ENCODE results near the gene TNS3. TPM values are rescaled to one million over a fixed set of nuclear protein-coding genes. Genes with fewer than 3 reads are reported as not detected.

TNS3 gene
- total and polyA plus RNA-seq, 10 of the 15 experiments (the other 5 are each of a cell fraction or from before 2014, with no cell fraction given): 0.27 to 2.7 (median 0.79) TPM

DNA sequence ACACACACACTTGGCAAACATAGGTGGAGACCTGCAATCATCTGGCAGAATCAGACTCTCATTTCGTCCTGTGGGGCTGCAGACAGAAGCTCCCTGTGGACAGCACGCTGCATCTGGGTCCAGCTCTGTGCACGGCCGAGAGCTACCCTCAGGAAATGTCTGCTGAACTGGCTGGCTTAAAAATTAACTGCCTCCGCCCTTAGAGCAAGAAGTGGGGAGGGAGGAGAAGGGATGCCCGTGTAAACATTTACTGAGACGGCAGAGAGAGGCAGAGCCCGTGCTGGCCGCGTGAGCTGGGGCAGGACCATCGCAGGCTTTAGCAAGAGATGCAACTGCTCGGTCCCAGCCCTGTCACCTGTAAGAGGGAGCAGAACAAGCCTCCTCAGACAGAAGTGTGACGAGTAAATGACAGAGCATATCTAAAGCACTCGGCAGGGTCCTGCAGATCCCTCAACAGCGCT is 81.8 kb downstream of the TNS3 start:
- Histone ChIP-seq H3K79me2 (ENCODE audit: control insufficient read depth, insufficient read depth, low read length) (no peaks in the 10 kb centered on the region), H3K27me3 (replicated peaks in 1 of 2; ENCODE audit: control insufficient read depth in 2 of 2, insufficient read depth in 2 of 2, low read length in 1 of 2) (no peaks in the 10 kb centered on the region), H3K4me3 (no peak overlapping the region), H3K27ac (ENCODE audit: control insufficient read depth, insufficient read depth) (no peak overlapping the region), H4K20me1 (ENCODE audit: control insufficient read depth, insufficient read depth) (no peaks in the 10 kb centered on the region), H3K9me3 (replicated peaks; ENCODE audit: control insufficient read depth, insufficient read depth, low read length) (no peaks in the 10 kb centered on the region), H3K4me1 (ENCODE audit: control insufficient read depth, insufficient read depth, low read length) (peaks cover 35% of the 10 kb centered on the region), H3K36me3 (ENCODE audit: control insufficient read depth in 2 of 2, insufficient read depth in 2 of 2, low read length in 1 of 2) (no peaks in the 10 kb centered on the region), H3K4me2 (ENCODE audit: control insufficient read depth, insufficient read depth) (no peak overlapping the region), H3K9ac (ENCODE audit: control insufficient read depth, insufficient read depth, low read length) (no peak overlapping the region), H2AFZ (ENCODE audit: control insufficient read depth, low read depth, low read length) (no peak overlapping the region)
- RAD21 ChIA-PET (ENCODE audit: unreplicated experiment): no interaction called here
- FAIRE-seq: no peak
- no peak for DNase-seq (ENCODE audit: low read depth, low spot score)
- SMC1A ChIA-PET (ENCODE audit: uncharacterized antibody, unreplicated experiment): no interaction called here
- intact Hi-C loops (cut with micrococcal nuclease; ENCODE audit: unreplicated experiment) (no loop called here), in situ Hi-C loops (cut with MboI) (no loop called here)
- 48% methylated on average over 15 of the region's 15 CpGs for WGBS (ENCODE audit: insufficient coverage, insufficient replicate concordance, low lambda C conversion rate, missing lambda C conversion rate)
- CTCF ChIA-PET: no interaction called here
- TF ChIP-seq RUNX3 (IDR thresholded peaks at IDR 0.05; ENCODE audit: low read length) (no peak), IKZF1 (conservative IDR thresholded peaks at IDR 0.05) (no peak), ATF7 (IDR thresholded peaks at IDR 0.05; ENCODE audit: low read depth) (no peak), EP300 (IDR thresholded peaks at IDR 0.05; ENCODE audit: borderline replicate concordance in 1 of 2, control insufficient read depth in 1 of 2, low read depth in 2 of 2, low read length in 2 of 2) (no peak), ESRRA (IDR thresholded peaks at IDR 0.05; ENCODE audit: low read length) (no peak), ZNF384 (IDR thresholded peaks at IDR 0.05; ENCODE audit: borderline replicate concordance, low read depth, low read length) (no peak), SIX5 (IDR thresholded peaks at IDR 0.05; ENCODE audit: low read depth, low read length, severe bottlenecking) (no peak), FOS (IDR thresholded peaks at IDR 0.05; ENCODE audit: borderline replicate concordance, extremely low read depth, insufficient read length) (no peak), FOXK2 (IDR thresholded peaks at IDR 0.05) (no peak), PAX8 (IDR thresholded peaks at IDR 0.05) (no peak), CEBPB (IDR thresholded peaks at IDR 0.05; ENCODE audit: borderline replicate concordance in 1 of 2, low read depth in 2 of 2, low read length in 2 of 2) (no peak), NFIC (IDR thresholded peaks at IDR 0.05; ENCODE audit: low read depth, low read length) (no peak), MXI1 (IDR thresholded peaks at IDR 0.05; ENCODE audit: low read depth, low read length) (no peak)
- TF ChIP-seq, protein P1, sequence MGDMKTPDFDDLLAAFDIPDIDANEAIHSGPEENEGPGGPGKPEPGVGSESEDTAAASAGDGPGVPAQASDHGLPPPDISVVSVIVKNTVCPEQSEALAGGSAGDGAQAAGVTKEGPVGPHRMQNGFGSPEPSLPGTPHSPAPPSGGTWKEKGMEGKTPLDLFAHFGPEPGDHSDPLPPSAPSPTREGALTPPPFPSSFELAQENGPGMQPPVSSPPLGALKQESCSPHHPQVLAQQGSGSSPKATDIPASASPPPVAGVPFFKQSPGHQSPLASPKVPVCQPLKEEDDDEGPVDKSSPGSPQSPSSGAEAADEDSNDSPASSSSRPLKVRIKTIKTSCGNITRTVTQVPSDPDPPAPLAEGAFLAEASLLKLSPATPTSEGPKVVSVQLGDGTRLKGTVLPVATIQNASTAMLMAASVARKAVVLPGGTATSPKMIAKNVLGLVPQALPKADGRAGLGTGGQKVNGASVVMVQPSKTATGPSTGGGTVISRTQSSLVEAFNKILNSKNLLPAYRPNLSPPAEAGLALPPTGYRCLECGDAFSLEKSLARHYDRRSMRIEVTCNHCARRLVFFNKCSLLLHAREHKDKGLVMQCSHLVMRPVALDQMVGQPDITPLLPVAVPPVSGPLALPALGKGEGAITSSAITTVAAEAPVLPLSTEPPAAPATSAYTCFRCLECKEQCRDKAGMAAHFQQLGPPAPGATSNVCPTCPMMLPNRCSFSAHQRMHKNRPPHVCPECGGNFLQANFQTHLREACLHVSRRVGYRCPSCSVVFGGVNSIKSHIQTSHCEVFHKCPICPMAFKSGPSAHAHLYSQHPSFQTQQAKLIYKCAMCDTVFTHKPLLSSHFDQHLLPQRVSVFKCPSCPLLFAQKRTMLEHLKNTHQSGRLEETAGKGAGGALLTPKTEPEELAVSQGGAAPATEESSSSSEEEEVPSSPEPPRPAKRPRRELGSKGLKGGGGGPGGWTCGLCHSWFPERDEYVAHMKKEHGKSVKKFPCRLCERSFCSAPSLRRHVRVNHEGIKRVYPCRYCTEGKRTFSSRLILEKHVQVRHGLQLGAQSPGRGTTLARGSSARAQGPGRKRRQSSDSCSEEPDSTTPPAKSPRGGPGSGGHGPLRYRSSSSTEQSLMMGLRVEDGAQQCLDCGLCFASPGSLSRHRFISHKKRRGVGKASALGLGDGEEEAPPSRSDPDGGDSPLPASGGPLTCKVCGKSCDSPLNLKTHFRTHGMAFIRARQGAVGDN (IDR thresholded peaks at IDR 0.05): no peak
- TF ChIP-seq, protein P2, sequence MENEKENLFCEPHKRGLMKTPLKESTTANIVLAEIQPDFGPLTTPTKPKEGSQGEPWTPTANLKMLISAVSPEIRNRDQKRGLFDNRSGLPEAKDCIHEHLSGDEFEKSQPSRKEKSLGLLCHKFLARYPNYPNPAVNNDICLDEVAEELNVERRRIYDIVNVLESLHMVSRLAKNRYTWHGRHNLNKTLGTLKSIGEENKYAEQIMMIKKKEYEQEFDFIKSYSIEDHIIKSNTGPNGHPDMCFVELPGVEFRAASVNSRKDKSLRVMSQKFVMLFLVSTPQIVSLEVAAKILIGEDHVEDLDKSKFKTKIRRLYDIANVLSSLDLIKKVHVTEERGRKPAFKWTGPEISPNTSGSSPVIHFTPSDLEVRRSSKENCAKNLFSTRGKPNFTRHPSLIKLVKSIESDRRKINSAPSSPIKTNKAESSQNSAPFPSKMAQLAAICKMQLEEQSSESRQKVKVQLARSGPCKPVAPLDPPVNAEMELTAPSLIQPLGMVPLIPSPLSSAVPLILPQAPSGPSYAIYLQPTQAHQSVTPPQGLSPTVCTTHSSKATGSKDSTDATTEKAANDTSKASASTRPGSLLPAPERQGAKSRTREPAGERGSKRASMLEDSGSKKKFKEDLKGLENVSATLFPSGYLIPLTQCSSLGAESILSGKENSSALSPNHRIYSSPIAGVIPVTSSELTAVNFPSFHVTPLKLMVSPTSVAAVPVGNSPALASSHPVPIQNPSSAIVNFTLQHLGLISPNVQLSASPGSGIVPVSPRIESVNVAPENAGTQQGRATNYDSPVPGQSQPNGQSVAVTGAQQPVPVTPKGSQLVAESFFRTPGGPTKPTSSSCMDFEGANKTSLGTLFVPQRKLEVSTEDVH (IDR thresholded peaks at IDR 0.05; ENCODE audit: low read depth, partially characterized antibody): no peak
- no TSS peak for BruUV-seq (replicated peaks)
- POLR2A ChIA-PET: no interaction called here
- no peak for ATAC-seq

All from GM12878 (cell line).